ENCODE measurements around the gene SRSF5.
"Not testable (repeated sequence)": the region's sequence is repeated elsewhere in the genome, so short reads cannot be mapped to it uniquely, and the experiment has no call there.

The SRSF5 gene

DNA sequence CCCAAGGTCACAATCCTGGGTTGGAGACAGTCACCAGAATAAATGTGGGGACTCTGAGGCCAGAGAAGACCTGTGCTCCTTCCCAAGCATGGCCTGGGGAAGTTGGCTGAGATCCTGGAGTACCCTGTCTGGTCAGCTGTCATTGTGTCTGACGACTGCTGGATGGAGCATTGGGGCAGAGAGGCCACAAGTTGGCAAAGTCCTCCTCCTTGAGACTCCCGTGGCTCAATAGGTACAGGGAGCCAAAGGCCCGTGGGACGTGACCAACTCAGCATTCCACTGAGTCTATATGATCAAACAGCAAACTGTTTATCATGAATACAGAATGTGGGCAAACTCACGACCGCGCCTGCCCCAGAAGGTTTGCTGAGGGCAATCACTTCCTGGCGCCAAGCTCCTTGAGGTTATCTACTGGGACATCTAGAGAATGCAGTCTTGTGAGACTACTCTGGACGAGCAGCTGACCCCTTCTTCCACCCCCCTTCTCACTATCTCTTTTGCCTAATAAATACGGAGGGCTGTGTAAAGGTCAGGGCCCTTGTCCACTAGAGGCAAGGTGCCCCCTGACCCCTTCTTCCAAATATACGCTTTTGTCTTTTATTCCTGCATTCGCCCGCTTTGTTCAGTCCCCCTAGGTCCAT lies 44.4 kb downstream of the SRSF5 start:
- no peak for DNase-seq

DNA sequence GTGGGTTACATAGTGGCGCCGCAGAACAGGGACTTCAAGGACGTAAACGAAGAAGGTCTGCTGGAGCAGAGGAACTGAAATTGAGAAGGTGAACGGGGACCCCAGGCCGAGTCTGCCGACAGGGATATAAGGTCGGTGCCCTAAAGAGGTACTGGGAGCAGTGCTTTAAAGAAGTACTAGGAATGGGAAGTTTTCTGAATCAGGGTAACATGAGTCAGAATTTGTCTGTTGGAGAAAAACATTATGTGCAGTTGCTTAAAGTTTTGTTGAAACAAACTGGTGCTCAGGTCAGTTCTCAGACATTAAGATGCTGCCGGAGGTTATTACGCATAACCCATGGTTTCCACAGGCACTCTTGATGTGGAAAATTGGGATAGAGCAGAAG lies 44.9 kb downstream of the SRSF5 start:
- no peak for DNase-seq

DNA sequence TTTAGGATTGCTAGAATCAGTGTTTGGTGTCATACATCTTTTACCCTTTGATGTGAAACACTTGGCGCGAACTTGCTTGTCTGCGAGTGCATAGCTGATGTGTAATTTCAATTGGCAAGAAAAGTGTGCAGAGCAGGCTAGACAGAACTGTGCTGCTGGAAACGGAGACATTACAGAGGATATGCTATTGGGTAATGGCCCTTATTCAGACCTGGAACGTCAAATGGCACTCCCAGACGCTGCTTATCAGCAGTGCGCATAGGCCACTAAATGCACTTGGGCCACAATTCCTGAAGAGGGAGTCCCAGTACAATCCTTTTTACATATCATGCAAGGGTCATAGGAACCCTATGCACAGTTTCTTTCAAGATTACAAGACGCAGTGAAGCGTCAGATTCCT lies 45.8 kb downstream of the SRSF5 start:
- no peak for DNase-seq

DNA sequence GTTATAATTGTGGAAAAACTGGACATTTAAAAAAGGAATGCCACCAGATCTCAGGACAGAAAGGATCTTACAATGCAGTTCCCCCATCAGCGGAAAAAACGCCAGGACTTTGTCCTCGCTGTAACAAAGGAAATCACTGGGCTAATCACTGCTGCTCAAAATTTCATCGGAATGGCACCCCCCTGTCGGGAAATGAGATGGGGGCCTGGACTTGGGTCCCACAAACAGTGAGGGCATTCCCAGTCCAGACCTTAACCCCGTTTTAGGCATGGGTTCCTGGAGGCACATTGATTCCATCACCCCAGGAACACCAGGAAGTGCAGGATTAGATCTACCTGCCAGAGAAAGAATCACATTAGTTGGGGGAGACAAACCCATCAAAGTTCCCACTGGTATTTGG lies 46.4 kb downstream of the SRSF5 start:
- DNase-seq: not testable (repeated sequence)

DNA sequence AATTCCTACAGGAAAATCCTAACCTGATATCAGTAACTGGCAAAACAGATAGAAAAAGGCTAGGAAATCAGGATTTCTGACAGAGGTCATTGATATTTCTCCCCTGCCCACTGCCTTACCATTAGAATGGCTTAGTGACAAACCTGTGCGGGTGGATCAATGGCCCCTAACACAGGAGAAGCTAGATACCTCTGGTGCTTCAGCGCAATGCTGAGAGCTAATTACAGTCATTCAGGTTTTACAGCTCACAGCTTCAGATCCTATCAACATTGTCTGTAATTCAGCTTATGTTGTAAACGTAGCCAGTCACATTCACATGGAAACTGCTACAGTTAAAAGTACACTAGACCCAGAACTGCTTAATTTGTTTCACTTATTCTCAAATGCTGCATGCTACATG lies 47.5 kb downstream of the SRSF5 start:
- DNase-seq: no peak

DNA sequence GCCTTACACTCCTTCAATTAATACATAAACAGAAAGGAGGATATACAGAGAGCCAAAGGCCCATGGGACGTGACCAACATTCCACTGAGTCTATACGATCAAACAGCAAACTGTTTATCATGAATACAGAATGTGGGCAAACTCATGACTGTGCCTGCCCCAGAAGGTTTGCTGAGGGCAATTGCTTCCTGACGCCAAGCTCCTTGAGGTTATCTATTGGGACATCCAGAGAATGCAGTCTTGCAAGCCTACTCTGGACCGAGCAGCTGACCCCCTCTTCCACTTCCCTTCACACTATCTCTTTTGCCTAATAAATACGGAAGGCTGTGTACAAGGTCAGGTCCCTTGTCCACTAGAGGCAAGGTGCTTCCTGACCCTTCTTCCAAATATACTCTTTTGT lies 48.6 kb downstream of the SRSF5 start:
- DNase-seq: no peak

DNA sequence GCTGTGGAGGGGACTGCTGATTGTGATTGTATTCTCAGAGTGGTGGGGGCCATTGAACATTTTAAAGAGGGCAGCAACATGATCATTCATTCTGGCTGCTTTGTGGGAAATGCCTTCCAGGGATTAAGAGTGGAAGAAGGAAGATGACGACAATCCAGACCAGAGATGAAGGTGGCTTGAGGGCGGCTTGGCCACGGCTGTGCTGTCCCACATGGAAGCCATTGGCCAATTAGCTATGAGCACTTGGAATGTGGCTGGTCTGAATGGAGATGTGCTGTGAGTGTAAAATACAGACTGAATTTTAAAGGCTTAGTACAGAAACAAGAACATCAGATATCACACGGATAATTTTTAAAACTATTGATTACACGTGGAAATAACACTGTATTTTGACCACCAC lies 49.3 kb downstream of the SRSF5 start:
- DNase-seq: no peak

DNA sequence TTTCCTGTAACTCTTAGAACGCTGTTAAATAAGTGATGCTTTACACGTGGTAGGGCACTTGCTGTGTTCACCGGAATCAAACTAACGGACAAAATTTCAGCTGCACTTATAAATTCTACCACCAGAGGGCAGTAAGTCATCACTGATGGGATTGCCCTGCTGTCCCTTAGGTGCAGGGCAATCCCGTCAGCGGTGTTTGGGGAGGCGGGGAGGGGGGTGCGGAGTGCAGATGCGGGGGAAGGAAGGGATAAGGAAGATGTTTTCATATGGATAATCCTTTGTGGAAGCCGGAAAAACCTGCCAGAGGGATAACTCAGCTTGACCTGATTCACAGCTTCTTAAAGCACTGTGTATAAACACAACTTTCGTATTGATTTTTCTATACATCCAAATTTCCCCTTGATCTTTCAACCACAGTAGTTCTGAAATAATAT lies 51.8 kb downstream of the SRSF5 start:
- DNase-seq: peak; percentile 10

DNA sequence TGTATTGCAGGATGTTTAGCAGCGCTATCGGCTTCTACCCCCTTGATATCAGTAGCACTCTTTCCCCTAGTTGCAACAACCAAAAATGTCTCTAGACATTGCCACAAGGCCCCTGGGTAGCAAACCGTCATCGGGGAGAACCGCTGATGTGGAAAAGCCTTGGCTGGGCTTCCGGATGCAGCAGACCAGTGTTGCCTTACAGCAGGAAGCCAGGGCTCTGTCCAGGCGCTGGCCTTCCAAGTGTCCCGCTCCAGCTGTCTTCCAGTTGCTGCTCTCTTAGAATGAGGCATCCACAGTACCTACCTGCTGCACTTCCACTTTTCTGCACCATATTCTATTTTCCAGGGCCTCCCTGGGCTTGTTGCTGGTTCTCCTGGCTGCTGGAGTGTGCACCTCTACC lies 52.7 kb downstream of the SRSF5 start:
- DNase-seq: no peak

DNA sequence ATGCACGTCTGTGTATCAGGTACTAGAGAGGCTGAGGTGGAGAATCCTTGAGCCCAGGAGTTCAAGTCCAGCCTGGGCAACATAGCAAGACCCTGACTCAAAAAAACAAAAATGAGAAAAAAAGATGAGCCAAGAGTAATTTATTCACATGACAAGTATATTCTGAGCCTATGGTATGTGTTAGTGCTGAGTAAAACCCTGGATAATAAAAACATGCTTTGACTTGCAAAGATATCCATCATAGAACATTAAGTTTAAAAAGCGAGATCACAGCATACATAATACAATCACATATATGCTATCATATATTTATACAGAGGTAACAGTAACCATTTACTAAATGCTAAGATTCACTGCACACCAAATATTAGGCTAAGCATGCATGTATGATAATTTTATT lies 54.0 kb downstream of the SRSF5 start:
- DNase-seq: no peak
